Activated CD4-positive, alpha-beta T cell treated with anti-CD3 and anti-CD28 coated beads, Interleukin-2, Interleukin-4, amounts not matched to agents 100 ng/mL and 50 ng/mL, durations not matched to agents 16 hours and 8 hours (primary cell): Measurements from ENCODE around the gene SAFB.

Experiments used
- DNase-seq: peaks from one replicate; pipeline ENCODE4 v3.0.0-alpha.2; 2020; ENCODE audit warnings: low spot score

SAFB gene

DNA sequence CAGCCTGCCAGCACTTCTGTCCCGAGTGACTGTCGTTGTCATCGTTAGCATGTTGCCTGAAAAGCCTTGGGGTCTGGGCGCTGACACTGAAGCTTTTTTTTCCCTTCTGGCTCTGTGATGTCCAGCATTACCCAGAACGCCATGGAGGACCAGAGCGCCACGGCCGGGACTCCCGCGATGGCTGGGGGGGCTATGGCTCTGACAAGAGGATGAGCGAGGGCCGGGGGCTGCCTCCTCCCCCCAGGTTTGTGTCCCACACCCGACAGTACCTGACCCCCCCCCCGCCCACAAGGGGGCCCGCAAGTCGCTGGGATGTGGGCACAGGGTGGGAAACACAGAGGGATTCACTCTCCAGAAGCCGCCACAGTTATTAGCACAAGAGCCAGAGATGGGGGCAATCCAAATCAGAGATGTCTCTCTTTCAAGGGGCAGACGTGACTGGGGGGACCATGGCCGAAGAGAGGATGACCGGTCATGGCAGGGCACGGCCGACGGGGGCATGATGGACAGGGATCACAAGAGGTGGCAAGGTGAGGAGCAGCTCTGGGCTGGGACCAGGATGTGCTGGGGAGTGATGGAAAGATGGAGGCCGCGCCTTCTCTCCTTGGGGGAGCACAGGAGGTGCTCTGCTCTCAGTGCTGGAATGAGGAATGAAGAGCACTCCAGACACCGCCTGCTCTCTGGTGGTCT is 44.2 kb downstream of the SAFB start:
- no peak for DNase-seq

DNA sequence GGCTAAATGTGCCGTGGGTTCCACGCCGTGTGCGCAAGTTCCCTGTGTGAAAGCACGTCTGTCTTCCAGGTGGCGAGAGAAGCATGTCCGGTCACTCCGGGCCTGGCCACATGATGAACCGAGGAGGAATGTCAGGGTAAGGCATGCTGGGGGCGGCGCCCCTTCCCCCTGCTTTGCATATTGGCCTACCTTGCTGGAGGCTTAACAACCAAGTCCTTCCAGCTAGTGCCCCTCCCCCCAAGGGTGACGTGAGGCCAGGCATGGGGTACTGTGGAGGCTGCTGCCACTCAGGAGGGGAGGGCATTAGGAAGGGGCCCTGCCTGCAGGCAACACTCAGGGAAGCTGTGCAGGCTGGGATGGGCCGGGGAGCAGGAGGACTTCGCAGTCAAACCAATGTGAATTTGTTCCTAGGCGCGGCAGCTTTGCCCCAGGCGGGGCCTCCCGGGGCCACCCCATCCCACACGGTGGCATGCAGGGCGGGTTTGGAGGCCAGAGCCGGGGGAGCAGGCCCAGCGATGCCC is 44.9 kb downstream of the SAFB start:
- no peak for DNase-seq

DNA sequence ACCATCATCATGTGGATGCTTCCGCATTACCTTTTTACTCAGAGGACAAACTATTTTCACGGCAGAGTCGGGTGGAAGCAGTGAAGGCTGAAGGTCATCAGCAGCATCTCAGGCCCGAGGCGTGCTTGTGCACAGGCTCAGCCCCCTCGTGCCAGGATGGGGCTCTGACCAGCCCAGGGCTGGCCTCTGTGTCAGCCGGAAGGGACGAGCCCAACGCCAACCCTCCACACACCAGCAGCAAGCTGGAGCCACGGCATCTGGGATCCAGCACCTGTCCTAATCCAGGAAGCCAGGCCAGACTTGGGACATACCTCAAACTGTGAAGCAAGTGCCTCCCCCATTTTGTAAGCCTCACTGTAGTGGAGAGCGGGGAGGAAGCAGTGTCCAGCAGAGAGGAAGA is 46.3 kb downstream of the SAFB start:
- DNase-seq: no peak

DNA sequence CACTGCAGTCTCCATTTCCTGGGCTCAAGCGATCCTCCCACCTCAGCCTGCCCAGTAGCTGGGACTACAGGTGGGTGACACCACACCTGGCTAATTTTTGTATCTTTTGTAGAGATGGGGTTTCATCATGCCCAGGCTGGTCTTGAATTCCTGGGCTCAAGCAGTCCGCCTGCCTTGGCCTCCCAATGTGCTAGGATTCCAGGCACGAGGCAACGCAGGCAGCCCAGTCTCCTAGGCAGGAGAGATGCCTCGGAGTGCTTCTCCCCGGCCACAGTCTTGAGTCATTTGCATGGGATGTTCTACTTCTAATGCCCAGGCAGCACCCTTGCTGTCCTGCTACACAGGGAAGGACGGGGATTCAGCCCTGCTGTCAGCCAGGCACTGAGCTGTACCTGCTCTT is 48.7 kb downstream of the SAFB start:
- no peak for DNase-seq

DNA sequence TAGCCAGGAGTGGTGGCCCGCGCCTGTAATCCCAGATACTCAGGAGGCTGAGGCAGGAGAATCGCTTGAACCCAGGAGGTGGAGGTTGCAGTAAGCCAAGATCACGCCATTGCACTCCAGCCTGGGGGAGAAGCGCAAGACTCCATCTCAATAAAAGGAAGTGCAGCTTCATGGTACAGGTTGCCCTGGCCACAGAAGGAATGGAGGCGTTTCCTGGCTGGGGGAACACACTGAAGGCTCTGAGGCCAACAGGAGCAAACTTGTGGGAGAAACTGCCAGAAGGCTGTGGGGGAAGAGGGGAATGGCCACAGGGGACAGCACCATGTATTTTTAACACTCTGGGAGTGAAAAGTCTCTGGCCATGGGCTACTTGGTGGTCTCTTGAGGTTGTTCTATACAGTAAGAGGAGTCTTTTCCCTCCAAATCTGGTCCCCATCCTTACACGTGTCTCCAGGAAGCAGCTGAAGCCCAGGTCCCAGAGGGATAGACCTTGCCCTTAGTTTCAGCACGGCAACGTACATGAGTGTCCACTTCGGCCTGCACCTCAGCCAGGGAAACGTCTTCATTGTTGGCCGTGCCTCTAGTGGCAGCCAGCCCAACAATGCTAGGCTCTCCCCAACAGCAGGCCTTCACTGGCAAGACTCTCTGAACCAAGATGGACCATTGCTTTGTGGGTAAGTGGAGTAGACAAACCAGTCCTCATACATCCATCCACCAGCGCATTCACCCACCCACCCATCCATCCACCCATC is 50.0 kb downstream of the SAFB start:
- DNase-seq: no peak

DNA sequence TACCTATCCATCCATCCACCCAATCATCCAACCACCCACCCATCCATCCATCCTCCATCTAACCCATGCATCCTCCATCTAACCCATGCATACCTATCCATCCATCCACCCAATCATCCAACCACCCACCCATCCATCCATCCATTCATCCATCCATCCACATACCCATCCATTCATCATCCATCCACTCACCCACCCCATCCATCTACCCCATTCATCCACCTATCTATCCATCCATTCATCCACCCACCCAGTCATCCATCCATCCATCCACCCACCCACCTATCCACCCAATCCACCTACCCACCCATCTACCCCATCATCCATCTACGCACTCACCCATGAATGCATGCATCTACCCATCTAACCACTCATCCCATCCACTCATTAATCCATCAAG is 50.9 kb downstream of the SAFB start:
- DNase-seq: no peak

DNA sequence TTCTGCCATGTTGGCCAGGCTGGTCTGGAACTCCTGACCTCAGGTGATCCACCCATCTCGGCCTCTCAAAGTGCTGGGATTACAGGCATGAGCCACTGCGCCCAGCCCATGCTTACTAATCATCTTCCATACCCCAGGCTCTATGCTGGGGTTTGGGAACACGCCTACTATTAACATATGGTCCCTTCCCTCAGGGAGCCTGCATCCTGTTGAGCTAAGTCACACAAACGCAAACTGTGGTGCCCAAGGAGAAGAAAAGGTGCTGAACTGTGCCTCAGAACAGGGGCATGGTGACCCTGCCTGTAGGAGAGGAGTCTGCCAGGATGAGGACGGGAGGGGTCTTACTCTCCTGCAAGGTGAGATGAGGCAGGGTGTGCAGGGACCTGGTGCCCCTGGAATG is 51.8 kb downstream of the SAFB start:
- DNase-seq: no peak

DNA sequence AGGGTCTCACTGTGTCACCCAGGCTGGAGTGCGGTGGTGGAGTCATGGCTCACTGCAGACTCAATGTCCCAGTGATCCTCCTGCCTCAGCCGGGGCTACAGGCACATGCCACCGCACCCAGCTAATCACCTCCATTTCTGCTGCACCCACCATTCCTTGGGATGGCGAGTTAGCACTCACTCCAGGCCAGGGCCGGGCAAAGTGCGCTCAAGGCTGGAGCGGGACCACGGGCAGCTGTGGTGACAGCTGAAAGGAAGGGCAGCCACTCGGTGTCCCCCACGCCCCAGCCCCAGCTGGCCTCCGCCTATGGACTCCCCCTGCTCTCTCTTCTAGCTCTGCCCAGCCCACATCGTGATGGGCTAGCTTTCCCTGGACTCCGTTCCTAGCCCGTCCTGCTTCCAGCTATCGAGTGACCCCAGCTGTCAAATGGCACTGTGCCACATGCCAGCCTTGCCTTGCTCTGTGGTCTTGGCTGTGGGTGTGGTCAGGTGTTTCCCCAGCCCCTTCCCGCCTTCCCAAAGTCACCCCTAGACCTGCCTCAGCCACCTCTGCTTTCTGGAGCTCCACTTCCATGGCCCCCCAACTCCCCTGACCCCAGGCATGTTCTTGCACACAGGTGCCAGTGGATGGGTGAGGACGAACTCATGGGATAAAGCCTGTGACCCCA is 53.4 kb downstream of the SAFB start:
- no peak for DNase-seq

DNA sequence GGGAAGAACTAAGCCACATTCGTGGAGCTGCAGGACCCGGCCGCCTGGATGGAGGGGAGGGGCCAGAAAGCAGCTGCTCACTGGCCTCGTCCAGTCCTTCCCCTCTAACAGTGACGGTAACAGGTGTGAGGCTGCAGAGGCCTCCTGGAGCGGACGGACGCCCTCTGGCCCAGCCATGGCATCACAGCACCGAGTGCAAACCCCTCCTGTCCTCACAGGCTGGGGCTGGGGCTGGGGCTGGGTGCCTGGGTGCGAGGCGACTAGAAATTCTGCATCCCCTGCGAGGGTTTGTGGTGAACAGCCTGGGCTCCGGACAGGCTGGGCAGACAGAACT is 53.9 kb downstream of the SAFB start:
- no peak for DNase-seq

DNA sequence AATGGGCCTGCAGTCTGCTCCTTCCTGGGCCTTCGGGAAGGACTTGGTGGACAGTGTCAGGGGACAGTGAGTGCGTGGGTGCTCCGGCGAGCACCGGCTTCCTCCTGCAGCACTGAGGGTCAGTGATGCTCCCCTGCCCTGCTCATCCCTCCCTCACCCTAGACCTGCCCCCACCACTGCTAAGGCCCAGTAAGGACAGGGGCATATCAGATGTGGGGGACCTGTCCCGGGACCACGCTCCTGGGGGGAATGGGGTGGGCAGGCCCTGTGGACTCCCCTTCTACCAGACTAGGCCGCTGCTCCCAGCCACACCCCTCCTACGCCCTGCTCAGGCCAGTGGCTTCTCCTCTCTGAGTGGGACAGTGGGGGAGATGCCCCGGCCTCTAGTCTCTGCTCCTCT is 54.3 kb downstream of the SAFB start:
- no peak for DNase-seq

DNA sequence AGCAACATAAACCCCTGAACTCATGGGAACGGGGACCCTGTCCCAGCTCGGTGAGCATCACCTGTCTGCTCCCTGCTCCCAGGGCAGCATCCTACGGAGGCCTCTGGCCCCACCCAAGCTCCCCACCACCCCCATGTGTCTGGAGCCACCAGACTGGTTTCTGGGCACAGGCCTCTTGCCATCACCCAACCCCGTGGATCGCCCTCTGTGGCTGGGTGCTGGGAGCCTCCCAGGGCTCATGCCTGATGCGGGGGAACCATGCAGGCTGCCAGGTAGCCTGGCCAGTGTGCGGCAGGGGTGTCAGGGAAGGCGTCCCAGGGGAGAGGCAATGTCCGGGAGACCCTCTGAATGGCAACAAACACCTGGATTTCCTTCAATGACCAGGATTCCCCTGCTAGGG is 54.7 kb downstream of the SAFB start:
- no peak for DNase-seq

DNA sequence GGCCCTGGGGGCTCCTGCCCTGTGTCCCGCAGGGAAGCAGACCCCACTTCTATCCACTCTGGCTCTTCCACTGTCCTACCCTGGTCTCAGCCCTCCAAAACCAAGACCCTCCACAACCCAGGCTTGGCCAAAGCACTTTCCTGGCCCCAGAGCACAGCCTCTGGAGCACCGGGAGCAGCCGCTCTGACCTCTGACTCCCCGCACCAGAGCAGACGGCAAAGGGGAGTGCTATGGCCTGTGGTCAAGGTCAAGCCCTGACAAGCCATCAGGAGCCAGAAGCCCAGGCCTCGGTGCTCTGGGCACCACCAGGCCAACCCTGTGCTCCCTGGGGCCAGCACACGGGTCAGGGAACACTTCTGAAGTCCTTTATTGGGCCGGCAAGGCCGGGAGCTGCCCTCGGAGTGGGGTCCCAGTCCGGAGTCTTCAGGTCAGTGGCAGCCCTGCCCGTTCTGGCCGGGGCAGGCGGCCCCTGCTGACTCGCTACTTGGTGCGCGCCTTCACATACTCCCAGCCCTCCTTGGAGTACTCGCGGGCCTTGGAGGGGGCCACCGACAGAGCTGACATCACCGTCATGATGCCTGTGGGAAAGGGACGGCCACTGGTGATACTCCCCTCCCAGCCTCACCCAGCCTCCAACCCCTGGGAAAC is 55.3 kb downstream of the SAFB start:
- no peak for DNase-seq

DNA sequence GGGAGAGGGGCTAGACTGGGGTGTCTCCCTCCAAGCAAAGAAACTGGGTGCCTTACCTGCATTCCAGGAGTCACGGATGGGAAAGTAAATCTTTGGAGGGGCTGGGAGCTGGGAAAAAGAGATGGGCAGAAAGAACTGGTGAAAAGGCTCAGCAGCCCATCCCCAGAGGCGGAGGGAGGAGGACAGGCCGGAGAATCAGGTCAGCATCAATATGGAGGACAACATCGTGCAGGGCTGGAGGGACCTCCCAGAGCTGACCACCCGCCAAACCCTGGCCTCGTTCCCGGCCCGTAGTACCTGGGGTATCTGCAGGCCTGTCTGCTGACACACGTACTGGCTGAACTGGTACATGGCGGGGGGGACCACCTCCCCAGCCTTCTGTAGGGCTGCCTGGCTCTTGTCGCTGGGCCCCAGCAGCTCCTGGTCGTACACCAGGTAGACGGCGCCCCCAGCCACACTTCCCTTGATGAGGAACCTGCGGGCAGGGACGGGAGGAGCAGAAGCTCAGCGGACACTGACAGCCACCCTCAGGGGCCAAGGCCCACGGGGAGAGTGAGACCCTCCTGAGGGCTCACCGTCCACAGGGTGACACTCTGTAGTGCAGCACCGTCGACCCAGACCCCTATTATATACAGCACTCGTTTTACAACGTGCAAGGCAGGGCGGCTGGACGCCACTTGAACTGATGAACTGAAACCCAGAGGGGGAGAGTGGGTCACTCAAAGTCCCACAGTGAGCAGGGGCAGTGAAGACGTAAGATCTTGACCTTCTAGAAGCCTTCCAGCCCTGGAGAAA is 56.6 kb downstream of the SAFB start:
- DNase-seq: no peak

DNA sequence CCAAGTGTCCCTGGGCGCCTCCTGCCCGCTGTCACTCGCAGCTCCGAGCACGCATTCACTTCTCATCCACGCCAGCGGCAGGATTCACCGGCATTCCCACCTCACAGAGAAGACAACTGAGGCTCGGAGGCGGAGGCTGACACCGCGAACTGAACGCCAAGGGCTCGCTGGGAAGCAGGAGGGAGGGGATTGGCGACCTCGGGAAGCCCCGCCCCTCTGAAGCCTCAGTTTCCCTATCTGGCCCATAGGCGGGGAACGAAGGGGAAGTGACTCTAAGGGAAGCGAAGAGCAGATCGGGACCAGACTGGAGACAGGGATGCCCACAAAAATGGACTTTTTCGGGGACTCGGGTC is 57.2 kb downstream of the SAFB start:
- DNase-seq: no peak

DNA sequence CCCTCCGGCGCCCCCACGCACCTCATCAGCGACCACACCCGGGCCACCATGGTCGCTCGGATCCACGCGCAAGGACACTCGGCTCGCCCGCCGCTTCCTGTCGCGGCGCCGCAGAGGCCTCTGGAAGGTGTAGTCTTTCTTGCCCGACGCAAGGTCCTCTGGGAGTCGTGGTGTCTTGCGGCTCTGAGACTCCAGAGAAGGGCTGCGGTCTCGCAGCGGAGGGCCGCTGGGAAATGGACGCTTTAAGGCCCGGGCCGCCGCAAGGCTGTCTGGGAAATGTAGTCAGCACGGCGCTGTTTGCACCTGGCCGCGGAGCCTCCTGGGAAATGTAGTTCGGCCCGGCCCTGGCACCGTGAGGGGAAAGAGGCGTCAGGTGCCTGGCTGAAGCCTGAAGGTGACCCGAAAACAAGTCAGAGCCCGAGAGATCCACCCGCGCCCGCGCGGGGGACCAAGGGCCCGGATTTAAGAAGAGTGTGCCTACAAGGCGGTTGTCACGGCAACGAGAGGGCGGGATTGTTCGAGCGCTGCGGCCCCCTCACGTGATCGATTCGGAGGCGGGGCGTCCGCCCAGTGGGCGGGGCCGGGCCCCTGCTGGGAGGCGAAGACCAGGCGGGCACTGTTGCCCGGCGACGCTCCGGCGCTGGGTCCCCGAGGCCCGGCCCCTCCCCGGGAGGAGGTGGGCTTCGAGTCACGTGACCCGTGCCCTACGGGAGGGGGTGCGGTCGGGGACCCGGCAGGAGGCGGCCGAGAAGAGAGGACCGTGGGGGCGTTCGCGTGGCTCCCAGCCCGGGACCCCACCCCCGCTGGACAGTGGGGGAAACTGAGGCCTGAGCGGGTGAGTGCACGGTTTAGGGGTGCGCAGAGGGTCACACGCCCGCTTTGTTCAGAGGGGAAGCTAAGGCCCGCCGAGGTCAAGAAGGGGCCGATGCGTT is 57.8 kb downstream of the SAFB start, which contains the start of the genes HSD11B1L and MICOS13:
TSS of gene HSD11B1L (plus strand) at position 591 of the 932 bp plus-strand sequence. CDS start 3,806 bp downstream, outside the sequence.
TSS of gene MICOS13 (minus strand) at position 80 of the 932 bp plus-strand sequence. CDS start at position 50, 30 bp downstream.
- peak; percentile 99 for DNase-seq

DNA sequence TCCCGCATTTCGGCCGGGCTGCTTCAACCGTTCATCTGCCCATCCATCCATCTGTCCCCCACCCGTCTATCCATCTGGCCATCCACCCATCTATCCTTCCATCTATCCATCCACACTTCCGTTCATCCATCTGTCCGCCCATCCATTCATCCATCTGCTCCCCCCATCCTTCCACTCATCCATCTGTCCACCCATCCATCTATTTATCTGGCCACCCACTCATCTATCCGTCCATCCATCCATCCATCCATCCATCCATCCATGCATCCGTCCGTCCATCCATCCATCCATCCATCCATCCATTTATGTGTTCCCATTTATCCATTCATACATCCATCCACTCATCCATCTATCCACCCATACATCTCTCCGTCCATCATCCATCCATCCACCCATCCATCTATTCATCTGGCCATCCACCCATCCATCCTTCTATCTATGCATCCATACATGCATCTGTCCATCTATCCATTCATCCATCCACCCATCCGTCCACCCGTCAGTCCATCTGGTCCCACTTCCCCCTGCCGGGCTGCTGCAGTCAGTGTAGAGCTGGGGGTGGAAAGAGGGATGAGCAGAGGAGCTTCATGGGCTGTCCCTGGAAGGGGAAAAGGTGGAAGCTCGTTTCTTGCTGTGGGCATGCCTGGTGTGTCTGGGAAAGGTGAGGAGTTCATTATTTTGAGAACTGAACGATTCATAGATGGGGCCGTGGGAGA is 58.7 kb downstream of the SAFB start:
- no peak for DNase-seq

DNA sequence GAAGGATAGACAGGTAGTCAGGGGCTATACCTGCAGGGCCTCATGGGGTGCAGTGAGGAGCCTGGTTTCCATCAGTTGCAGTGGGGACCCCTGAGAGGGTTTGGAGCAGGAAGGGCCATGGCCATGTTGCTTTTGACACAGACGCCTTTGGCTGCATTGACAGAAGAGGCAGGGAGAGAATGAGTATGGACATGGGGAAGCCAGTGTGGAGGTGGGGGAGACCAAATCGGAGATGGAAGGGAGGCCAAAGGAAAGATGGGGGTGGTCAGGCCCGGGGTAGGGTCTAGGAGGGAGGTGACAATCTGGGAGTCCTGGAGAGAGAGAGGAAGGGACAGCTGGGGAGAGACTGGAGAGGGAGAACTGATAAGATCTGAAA is 59.2 kb downstream of the SAFB start:
- DNase-seq: no peak

DNA sequence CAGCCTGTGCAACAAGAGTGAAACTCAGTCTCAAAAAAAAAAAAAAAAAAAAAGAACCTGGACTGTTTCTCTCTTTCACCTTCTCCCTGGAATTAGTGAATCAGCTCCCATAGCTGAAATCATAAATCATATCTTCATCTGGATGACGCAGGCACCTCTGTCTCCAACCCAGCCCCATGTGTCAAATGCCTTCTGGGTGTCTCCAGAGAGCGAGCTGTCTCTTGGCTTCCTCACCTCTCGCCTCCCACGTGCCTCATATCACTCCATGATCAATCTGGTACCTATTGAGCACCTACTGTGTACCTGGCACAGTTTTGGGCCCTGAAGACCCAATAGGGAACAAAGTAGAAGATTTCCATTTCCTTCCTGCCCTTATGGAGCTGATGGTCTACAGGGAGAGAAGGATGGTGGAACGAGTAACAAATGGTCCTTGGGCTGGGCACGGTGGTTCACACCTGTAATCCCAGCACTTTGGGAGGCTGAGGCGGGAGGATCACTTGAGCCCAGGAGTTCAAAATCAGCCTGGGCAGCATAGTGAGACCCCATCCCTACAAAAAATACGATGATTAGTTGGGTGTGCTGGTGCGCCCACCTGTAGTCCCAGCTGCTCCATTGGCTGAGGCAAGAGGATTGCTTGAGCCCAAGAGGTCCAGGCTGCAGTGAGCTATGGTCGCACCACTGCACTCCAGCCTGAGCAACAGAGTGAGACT is 60.4 kb downstream of the SAFB start:
- DNase-seq: no peak

DNA sequence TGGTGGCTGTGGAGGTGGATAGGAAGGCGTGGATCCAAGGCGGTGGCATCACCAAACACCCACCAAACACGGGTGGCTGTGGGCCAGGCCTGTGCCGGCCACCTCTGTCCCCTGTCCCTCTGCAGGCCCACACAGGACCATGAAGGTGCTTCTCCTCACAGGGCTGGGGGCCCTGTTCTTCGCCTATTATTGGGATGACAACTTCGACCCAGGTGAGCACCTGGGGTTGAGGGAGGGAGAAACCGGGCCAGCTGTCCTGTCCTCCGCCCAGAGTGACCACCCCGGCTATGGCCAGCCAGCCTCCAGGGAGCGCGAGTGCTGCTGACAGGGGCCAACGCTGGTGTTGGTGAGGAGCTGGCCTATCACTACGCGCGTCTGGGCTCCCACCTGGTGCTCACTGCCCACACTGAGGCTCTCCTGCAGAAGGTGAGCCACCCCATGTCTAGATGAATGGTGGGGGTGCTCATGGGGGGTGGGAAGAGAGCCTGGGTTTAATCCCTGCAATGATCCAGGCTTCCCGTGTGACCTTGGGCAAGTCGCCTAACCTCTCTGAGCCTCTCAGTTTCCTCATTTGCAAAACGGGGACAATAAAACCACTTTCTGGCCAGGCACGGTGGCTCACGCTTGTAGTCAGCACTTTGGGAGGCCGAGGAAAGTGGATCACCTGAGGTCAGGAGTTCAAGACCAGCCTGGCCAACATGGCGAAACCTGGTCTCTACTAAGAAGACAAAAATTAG is 62.0 kb downstream of the SAFB start:
- DNase-seq: no peak
